IPS-15b (cell line): Measurements from ENCODE around the gene TOR1AIP1.
A peak's percentile ranks its signal among the peaks of the same experiment; 100 is the strongest.
"Not testable (repeated sequence)": the region's sequence is repeated elsewhere in the genome, so short reads cannot be mapped to it uniquely, and the experiment has no call there.

Experiments
- H3K27me3 ChIP-seq: one replicate; pipeline ENCODE4 v1.6.1; 2013; ENCODE audit warnings: low read length; ENCODE audit not compliant: control insufficient read depth, insufficient read depth
- H3K36me3 ChIP-seq: one replicate; pipeline ENCODE4 v1.6.1; 2013; ENCODE audit warnings: low read length; ENCODE audit not compliant: control insufficient read depth, insufficient read depth
- H3K4me1 ChIP-seq: one replicate; pipeline ENCODE4 v1.6.1; 2013; ENCODE audit warnings: mild to moderate bottlenecking, low read length; ENCODE audit not compliant: control insufficient read depth, insufficient read depth
- H3K4me3 ChIP-seq: one replicate; pipeline ENCODE4 v1.5.1; 2013; ENCODE audit warnings: low read depth, low read length
- H3K9ac ChIP-seq: one replicate; pipeline ENCODE4 v1.6.1; 2013; ENCODE audit warnings: low read depth, mild to moderate bottlenecking, low read length
- H3K9me3 ChIP-seq: one replicate; pipeline ENCODE4 v1.6.1; 2013; ENCODE audit warnings: mild to moderate bottlenecking, low read length; ENCODE audit not compliant: control insufficient read depth, insufficient read depth

TOR1AIP1 gene, protein sequence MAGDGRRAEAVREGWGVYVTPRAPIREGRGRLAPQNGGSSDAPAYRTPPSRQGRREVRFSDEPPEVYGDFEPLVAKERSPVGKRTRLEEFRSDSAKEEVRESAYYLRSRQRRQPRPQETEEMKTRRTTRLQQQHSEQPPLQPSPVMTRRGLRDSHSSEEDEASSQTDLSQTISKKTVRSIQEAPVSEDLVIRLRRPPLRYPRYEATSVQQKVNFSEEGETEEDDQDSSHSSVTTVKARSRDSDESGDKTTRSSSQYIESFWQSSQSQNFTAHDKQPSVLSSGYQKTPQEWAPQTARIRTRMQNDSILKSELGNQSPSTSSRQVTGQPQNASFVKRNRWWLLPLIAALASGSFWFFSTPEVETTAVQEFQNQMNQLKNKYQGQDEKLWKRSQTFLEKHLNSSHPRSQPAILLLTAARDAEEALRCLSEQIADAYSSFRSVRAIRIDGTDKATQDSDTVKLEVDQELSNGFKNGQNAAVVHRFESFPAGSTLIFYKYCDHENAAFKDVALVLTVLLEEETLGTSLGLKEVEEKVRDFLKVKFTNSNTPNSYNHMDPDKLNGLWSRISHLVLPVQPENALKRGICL

DNA sequence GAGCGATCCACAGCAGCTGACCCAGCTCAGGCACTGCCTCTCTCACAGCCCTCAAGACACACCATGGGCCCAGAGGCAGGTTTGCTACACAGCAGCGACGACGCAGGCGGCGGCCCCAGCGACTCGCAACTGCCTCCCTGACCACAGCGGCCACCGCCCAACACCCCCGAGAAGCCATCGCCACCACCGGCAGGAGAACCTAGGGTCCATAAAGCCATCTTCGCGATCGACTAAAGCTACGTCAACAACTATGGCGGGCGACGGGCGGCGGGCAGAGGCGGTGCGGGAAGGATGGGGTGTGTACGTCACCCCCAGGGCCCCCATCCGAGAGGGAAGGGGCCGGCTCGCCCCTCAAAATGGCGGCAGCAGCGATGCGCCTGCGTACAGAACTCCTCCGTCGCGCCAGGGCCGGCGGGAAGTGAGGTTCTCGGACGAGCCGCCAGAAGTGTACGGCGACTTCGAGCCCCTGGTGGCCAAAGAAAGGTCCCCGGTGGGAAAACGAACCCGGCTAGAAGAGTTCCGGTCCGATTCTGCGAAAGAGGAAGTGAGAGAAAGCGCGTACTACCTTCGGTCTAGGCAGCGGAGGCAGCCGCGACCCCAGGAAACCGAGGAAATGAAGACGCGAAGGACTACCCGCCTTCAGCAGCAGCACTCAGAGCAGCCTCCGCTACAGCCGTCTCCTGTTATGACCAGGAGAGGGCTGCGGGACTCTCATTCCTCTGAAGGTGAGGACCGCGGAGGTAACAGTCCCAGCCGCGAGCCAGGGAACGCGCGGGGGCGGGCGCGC lies at the start of gene TOR1AIP1:
TSS of gene TOR1AIP1 (plus strand) at position 33 of the 787 bp plus-strand sequence. CDS start at position 251, 218 bp downstream.
- Histone ChIP-seq H3K9ac (peak within 1 kb of the TSS; percentile 97), H3K9me3 (no peaks in the 10 kb centered on the region), H3K36me3 (no peaks in the 10 kb centered on the region), H3K4me3 (peak within 1 kb of the TSS; percentile 94), H3K27me3 (no peaks in the 10 kb centered on the region), H3K4me1 (no peaks in the 10 kb centered on the region)

DNA sequence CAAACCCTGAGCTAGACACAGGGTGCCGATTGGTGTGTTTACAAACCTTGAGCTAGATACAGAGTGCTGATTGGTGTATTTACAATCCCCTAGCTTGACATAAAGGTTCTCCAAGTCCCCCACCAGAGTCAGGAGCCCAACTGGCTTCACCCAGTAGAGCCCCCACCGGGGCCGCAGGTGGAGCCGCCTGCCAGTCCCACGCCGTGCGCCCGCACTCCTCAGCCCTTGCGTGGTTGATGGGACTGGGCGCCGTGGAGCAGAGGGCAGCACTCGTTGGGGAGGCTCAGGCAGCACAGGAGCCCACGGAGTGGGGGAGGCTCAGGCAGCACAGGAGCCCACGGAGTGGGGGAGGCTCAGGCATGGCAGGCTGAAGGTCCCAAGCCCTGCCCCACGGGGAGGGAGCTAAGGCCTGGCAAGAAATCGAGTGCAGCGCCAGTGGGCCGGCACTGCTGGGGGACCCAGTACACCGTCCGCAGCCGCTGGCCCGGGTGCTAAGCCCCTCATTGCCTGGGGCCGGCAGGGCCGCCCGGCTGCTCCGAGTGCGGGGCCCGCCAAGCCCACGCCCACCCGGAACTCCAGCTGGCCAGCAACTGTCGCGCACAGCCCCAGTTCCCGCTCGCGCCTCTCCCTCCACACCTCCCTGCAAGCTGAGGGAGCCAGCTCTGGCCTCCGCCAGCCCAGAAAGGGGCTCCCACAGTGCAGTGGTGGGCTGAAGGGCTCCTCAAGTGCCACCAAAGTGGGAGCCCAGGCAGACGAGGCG lies 45.2 kb upstream of the TOR1AIP1 start:
- H3K9me3 ChIP-seq, H3K4me1 ChIP-seq, H3K4me3 ChIP-seq, H3K27me3 ChIP-seq, H3K36me3 ChIP-seq, H3K9ac ChIP-seq: not testable (repeated sequence)

DNA sequence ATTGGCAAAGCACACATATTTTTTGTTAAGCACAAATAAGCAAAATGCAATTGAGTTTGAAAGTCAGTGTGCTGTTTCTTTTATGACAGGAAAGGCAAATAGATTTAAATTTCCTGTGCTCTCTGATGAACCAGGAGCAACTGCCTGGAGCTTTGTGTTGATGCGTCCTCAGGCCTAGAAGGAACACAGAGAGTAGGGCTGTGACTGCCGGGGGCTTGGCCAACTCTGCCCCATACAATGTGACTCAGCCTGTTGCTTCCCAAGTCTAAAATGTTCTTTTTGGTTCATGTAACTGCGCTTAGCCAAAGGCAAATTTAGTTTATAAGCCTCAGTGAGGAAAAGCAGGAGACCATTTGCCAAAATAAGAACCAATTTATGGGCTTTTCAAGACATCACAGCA lies 42.0 kb upstream of the TOR1AIP1 start:
- Histone ChIP-seq H3K4me3 (no peak overlapping the region), H3K9me3 (no peaks in the 10 kb centered on the region), H3K9ac (no peak overlapping the region)

DNA sequence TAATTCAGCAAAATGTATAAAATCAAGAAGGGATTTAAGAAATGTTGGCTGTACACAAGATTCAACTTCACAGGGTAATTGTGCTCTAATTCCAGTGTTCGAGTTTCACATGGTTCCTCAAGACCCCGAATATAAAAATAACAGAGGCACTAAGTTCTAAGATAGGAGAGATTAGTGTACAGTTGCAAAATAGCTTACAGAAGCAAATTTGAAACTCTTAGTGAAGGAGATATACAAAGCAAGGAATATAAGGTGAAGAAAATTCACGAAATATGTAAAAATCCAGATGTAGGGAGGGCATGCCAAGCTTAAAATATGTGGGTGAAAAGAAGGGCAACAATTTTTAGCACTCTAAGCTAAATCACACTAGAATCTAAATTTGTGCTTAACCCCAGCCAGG lies 33.9 kb upstream of the TOR1AIP1 start:
- H3K36me3 ChIP-seq, result peaks cover 12% of the 10 kb centered on the region
- no peak overlapping the region for H3K4me3 ChIP-seq
- H3K27me3 ChIP-seq, result no peaks in the 10 kb centered on the region
- H3K9me3 ChIP-seq, result no peaks in the 10 kb centered on the region
- H3K4me1 ChIP-seq, result no peaks in the 10 kb centered on the region
- no peak overlapping the region for H3K9ac ChIP-seq

More for the DNA sequence above, 42.0 kb upstream of the TOR1AIP1 start:
- Histone ChIP-seq H3K4me1 (no peaks in the 10 kb centered on the region), H3K36me3 (no peaks in the 10 kb centered on the region), H3K27me3 (no peaks in the 10 kb centered on the region)

DNA sequence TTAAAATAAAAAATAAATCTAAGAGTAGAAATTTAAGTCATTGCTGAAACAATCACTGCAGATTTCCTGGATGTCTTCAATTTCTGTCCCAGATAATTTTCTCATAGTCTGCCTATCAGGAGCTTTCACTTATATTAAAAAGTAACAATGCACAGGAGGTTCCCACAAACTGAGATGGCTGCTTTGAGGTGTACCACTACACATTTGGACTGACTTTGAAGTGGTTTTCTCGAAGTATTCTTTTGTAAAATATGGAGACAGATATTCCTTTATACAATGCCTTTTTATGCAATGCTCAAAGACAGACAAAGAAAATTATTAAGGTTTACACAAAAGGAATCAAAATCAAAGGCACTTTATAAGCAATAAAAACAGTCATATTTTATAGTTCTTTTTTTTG lies 29.0 kb upstream of the TOR1AIP1 start:
- Histone ChIP-seq H3K4me3 (no peak overlapping the region), H3K27me3 (no peaks in the 10 kb centered on the region), H3K4me1 (no peaks in the 10 kb centered on the region), H3K9me3 (no peaks in the 10 kb centered on the region), H3K36me3 (peaks cover 4% of the 10 kb centered on the region), H3K9ac (no peak overlapping the region)

DNA sequence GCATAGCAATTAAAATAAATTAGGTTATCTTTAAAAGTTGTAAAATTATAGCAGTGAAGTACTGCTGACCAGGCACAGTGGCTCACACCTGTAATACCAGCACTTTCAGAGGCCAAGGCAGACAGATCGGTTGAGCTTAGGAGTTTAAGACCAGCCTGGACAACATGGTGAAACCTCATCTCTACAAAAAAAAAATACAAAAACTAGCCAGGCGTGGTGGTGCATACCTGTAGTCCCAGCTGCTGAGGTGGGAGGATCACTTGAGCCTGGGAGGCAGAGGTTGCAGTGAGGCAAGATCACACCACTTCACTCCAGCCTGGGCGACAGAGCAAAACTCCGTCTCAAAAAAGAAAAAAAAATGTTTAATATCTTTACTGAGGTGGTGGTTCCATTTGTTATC lies 26.3 kb upstream of the TOR1AIP1 start:
- H3K36me3 ChIP-seq, H3K4me3 ChIP-seq, H3K9me3 ChIP-seq, H3K9ac ChIP-seq, H3K4me1 ChIP-seq, H3K27me3 ChIP-seq: not testable (repeated sequence)

DNA sequence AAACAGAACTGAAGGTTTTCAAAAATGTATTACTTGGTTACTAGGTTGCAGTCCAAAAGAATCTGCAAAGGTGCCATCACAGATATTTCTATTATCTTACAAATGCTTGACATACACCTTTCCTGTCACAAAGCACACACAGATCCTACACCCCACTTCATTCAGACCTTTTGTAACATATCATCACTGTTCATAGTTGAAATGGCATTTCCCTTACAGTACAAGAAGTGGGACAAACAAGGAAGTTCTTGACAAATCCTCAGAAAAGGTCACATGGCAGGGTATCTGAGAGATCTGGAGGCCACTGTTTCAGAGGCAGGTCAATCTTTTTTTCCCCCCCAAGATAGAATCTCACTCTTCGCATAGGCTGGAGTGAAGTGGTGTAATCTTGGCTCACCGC lies 25.8 kb upstream of the TOR1AIP1 start:
- Histone ChIP-seq H3K9me3 (no peaks in the 10 kb centered on the region), H3K9ac (no peak overlapping the region), H3K27me3 (no peaks in the 10 kb centered on the region), H3K4me3 (no peak overlapping the region), H3K36me3 (no peaks in the 10 kb centered on the region), H3K4me1 (no peaks in the 10 kb centered on the region)

DNA sequence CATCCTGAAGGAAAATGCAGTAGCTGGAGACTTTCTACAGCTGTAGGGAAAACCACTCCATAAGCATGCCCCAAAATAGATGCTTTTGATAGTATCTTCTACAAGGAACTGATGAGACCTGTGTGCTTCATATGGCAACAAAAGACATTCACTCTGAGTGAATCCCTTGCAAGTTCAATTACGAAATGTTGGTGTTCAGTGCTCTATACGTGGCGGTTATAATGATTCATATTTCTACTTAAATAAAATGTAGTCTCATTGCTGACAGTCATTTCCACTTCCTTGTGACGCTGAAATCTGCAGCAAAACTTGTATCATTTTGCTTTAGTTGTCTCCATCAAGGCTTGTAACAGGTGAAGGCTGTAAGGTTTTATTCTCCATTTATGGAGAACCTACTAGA lies 25.1 kb upstream of the TOR1AIP1 start:
- no peak overlapping the region for H3K9ac ChIP-seq
- no peaks in the 10 kb centered on the region for H3K36me3 ChIP-seq
- no peaks in the 10 kb centered on the region for H3K4me1 ChIP-seq
- no peaks in the 10 kb centered on the region for H3K9me3 ChIP-seq
- no peaks in the 10 kb centered on the region for H3K27me3 ChIP-seq
- no peak overlapping the region for H3K4me3 ChIP-seq

DNA sequence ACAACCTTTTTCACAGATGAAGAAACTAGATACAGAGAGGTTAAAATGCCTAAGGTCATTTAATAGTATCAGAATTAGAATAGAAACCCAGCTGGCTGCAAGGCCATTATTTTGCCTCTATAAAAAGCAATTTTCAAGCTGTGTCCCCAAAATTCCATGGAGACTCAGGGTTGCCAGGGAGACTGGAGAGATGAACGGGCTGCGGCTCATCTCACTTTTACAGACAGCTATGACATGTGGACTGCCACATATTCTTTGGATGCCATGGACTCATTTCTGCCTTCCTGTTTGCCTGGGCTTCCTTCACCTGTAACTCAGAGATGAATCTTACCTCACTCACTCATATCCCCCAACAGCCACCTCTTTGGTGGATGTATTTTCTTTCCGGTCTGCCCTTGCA lies 21.4 kb upstream of the TOR1AIP1 start:
- H3K27me3 ChIP-seq, result no peaks in the 10 kb centered on the region
- no peaks in the 10 kb centered on the region for H3K9me3 ChIP-seq
- H3K4me1 ChIP-seq, result no peaks in the 10 kb centered on the region
- no peaks in the 10 kb centered on the region for H3K36me3 ChIP-seq
- H3K4me3 ChIP-seq, result no peak overlapping the region
- H3K9ac ChIP-seq, result no peak overlapping the region

DNA sequence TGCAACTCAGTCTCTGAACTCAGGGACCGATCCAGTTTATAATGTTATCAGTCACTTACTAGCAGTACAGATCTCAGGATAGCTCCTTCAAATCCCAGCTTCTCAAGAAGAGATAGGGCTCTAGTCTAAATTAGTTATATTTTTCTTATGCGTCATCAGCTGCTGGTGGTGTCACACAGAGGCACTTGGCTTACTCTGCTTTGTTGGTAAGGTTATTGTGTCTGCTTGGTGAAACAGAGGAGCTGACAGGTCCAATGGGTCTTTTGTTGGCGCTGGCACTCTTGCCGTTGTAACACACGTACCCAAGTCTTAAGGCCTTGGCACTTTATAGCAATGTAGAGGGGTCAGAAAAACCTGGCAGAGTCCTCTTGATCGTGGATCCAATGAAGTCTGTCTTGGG lies 16.7 kb upstream of the TOR1AIP1 start:
- no peaks in the 10 kb centered on the region for H3K9me3 ChIP-seq
- H3K4me1 ChIP-seq, result no peaks in the 10 kb centered on the region
- H3K4me3 ChIP-seq, result no peak overlapping the region
- no peak overlapping the region for H3K9ac ChIP-seq
- H3K27me3 ChIP-seq, result no peaks in the 10 kb centered on the region
- H3K36me3 ChIP-seq, result no peaks in the 10 kb centered on the region

DNA sequence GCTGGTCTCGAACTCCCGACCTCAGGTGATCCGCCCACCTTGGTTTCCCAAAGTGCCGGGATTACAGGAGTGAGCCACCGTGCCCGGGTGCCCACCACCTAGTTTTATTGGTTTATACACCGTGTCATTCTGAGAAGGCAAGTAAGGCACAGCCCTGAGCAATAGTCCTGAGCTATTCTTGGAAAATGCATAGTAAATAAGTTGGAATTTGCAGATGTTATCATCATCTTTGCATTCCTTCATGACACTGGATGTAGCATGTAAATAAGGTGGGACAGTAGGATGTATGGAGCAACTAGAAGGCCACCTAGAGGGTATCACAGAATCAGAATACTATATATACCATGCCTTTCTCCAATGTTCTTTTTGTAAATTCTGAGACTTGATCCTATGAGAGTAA lies 15.5 kb upstream of the TOR1AIP1 start:
- no peaks in the 10 kb centered on the region for H3K4me1 ChIP-seq
- H3K27me3 ChIP-seq, result no peaks in the 10 kb centered on the region
- H3K4me3 ChIP-seq, result no peak overlapping the region
- H3K9me3 ChIP-seq, result no peaks in the 10 kb centered on the region
- no peaks in the 10 kb centered on the region for H3K36me3 ChIP-seq
- no peak overlapping the region for H3K9ac ChIP-seq
